Thyroid gland (tissue), 4 donors: Measurements from ENCODE around the gene GRIK4. TPM values are rescaled to one million over a fixed set of nuclear protein-coding genes. Genes with fewer than 3 reads are reported as not detected.

Experiments
- DNase-seq, 2 donors: peaks; one replicate each; pipeline ENCODE4 v3.0.0-alpha.2; 2019
- H3K27ac ChIP-seq, 3 donors: fragments of 200-600 bp; sonication (generic); 1 replicate in 2 of 3; 2 replicates in 1 of 3; pipeline ENCODE4 v1.5.1; 2016 to 2019; ENCODE audit warnings: mild to moderate bottlenecking in 1 of 3, moderate library complexity in 1 of 3
- H3K27me3 ChIP-seq: fragments of 200-600 bp; sonication (generic); one replicate; pipeline ENCODE4 v1.5.1; 2019
- H3K36me3 ChIP-seq, 2 donors: fragments of 200-600 bp; sonication (generic); one replicate each; pipeline ENCODE4 v1.5.1; 2016 to 2019
- H3K4me1 ChIP-seq, 2 donors: fragments of 200-600 bp; sonication (generic); one replicate each; pipeline ENCODE4 v1.5.1; 2017 to 2019
- H3K4me3 ChIP-seq, 3 donors: fragments of 200-600 bp; sonication (generic); replicated peaks in 1 of 3; 1 replicate in 2 of 3; 2 replicates in 1 of 3; pipeline ENCODE4 v1.5.1; 2016; ENCODE audit warnings: mild to moderate bottlenecking in 1 of 3
- H3K9me3 ChIP-seq: fragments of 200-600 bp; sonication (generic); one replicate; pipeline ENCODE4 v1.5.1; 2017
- CTCF ChIP-seq, 6 experiments: fragments of 200-600 bp in 3 of 6; fragments of 450-650 bp in 3 of 6; sonication (generic) in 3 of 6; IDR thresholded peaks; one replicate each; pipeline ENCODE4 v1.5.1; 2016 to 2019; ENCODE audit warnings: antibody characterized with exemption in 6 of 6, mild to moderate bottlenecking in 2 of 6, inconsistent platforms in 1 of 6, moderate library complexity in 1 of 6
- POLR2A ChIP-seq, 2 donors: fragments of 450-650 bp; IDR thresholded peaks; one replicate each; pipeline ENCODE4 v1.6.1; 2017; ENCODE audit warnings: antibody characterized with exemption in 2 of 2, mild to moderate bottlenecking in 2 of 2, moderate library complexity in 1 of 2
- WGBS, 2 donors: methylation state at CpG; one replicate each; pipeline ENCODE4 v1.1.5; 2017; 5-methylcytosine and 5-hydroxymethylcytosine counted together
- intact Hi-C: fragments of 100-400 bp; cut with DNase I; formaldehyde crosslinking; loops from one replicate; pipeline ENCODE4 v1.15.1; 2023
- total RNA-seq, 4 donors: library from RNA; depleted of rRNA; stranded (reverse); fragments of >200 nt; gene quantifications; one replicate each; pipeline ENCODE4 v1.2.3, GENCODE V29; 2016

GRIK4 gene
- total RNA-seq, 4 donors from 2014 or later: 0.54 to 3.7 (median 0.99) TPM

GRCh38 chr11:120662071-120662676 lies 150.6 kb downstream of the GRIK4 start:
- Histone ChIP-seq H3K36me3 (no peaks in the 10 kb centered on the region), H3K4me1 (no peaks in the 10 kb centered on the region), H3K27me3 (no peaks in the 10 kb centered on the region), H3K4me3 (no peak overlapping the region), H3K9me3 (no peaks in the 10 kb centered on the region), H3K27ac (no peak overlapping the region)
- no peak for TF ChIP-seq CTCF (IDR thresholded peaks at IDR 0.05)
- TF ChIP-seq POLR2A (IDR thresholded peaks at IDR 0.05): no peak
- intact Hi-C loops: no loop called here
- WGBS, 2 donors: 82 to 84% methylated on average over 9 of the region's 9 CpGs
- no peak for DNase-seq

GRCh38 chr11:120663142-120663541 lies 151.6 kb downstream of the GRIK4 start:
- Histone ChIP-seq H3K36me3 (no peaks in the 10 kb centered on the region), H3K9me3 (no peaks in the 10 kb centered on the region), H3K27ac (no peak overlapping the region), H3K4me3 (no peak overlapping the region), H3K27me3 (no peaks in the 10 kb centered on the region), H3K4me1 (no peaks in the 10 kb centered on the region)
- TF ChIP-seq CTCF (IDR thresholded peaks at IDR 0.05) (no peak), POLR2A (IDR thresholded peaks at IDR 0.05) (no peak)
- intact Hi-C loops: no loop called here
- WGBS, 2 donors: 76 to 79% methylated on average over 2 of the region's 2 CpGs
- no peak for DNase-seq

GRCh38 chr11:120666121-120666639 lies 154.6 kb downstream of the GRIK4 start:
- intact Hi-C loops: no loop called here
- Histone ChIP-seq H3K27me3 (no peaks in the 10 kb centered on the region), H3K9me3 (no peaks in the 10 kb centered on the region), H3K4me3 (no peak overlapping the region), H3K4me1 (no peaks in the 10 kb centered on the region), H3K27ac (no peak overlapping the region), H3K36me3 (no peaks in the 10 kb centered on the region)
- TF ChIP-seq CTCF (IDR thresholded peaks at IDR 0.05) (no peak), POLR2A (IDR thresholded peaks at IDR 0.05) (no peak)
- DNase-seq: no peak
- WGBS, 2 donors: 77% methylated on average over 10 of the region's 10 CpGs

- intact Hi-C loops: no loop called here
- no peak overlapping the region for H3K4me3 ChIP-seq
- H3K27me3 ChIP-seq: no peaks in the 10 kb centered on the region
- no peaks in the 10 kb centered on the region for H3K9me3 ChIP-seq
- WGBS, 2 donors: 62 to 69% methylated on average over 12 to 13 of the region's 14 CpGs
- H3K4me1 ChIP-seq: no peaks in the 10 kb centered on the region
- H3K36me3 ChIP-seq: no peaks in the 10 kb centered on the region
- no peak for DNase-seq
- H3K27ac ChIP-seq: no peak overlapping the region
- no peak for TF ChIP-seq CTCF (IDR thresholded peaks at IDR 0.05)
Observed at GRCh38 chr11:120667281-120667680, 155.7 kb downstream of the GRIK4 start.

- H3K27me3 ChIP-seq: no peaks in the 10 kb centered on the region
- TF ChIP-seq CTCF (IDR thresholded peaks at IDR 0.05) (no peak), POLR2A (IDR thresholded peaks at IDR 0.05) (no peak)
- H3K4me3 ChIP-seq: no peak overlapping the region
- no peaks in the 10 kb centered on the region for H3K9me3 ChIP-seq
- H3K4me1 ChIP-seq: no peaks in the 10 kb centered on the region
- WGBS, 2 donors: 88 to 100% methylated on average over 1 of the region's 1 CpG
- no peak for DNase-seq
- no peak overlapping the region for H3K27ac ChIP-seq
- no peaks in the 10 kb centered on the region for H3K36me3 ChIP-seq
- intact Hi-C loops: no loop called here
Observed at GRCh38 chr11:120667934-120668333, 156.4 kb downstream of the GRIK4 start.
